H1 (cell line): ENCODE data around the gene GET3. TPM values are rescaled to one million over a fixed set of nuclear protein-coding genes. Genes with fewer than 3 reads are reported as not detected.

Experiments used
- CTCF ChIA-PET: fragments of 300-600 bp; sonication (Branson Sonifier 250); formaldehyde crosslinking; loops from one replicate; lab custom pipeline; 2021; ENCODE audit not compliant: partially characterized antibody; lab: Charles Lee
- POLR2A ChIA-PET: fragments of 300-600 bp; sonication (Branson Sonifier 250); formaldehyde crosslinking; loops from one replicate; lab custom pipeline; 2021; ENCODE audit warnings: inconsistent platforms; ENCODE audit not compliant: partially characterized antibody; lab: Charles Lee
- DNase-seq, 2 experiments: peaks; one replicate each; pipeline versions ENCODE4 v3.0.0 to v3.0.0-alpha.2; 2010 to 2022; ENCODE audit warnings: low spot score in 2 of 2, low read depth in 1 of 2, mixed read lengths in 1 of 2
- FAIRE-seq: peaks from 2 replicates; lab custom pipeline; 2011; peaks lifted over from hg19 to GRCh38; lab: Jason Lieb, UNC
- H2AFZ ChIP-seq: 2 replicates; pipeline ENCODE4 v1.8.1; 2012; ENCODE audit warnings: low read length, inconsistent platforms
- H2AK5ac ChIP-seq: 2 replicates; pipeline ENCODE4 v1.6.1; 2013; ENCODE audit warnings: low read depth, low read length
- H2BK120ac ChIP-seq: replicated peaks from 2 replicates; pipeline ENCODE3; 2013; ENCODE audit warnings: low read depth, low read length, inconsistent platforms
- H2BK12ac ChIP-seq: 2 replicates; pipeline ENCODE4 v1.6.1; 2013; ENCODE audit warnings: low read depth, low read length
- H2BK15ac ChIP-seq: 2 replicates; pipeline ENCODE4 v1.6.1; 2013; ENCODE audit warnings: low read length
- H2BK20ac ChIP-seq: 2 replicates; pipeline ENCODE4 v1.6.1; 2013; ENCODE audit warnings: low read length
- H2BK5ac ChIP-seq: 2 replicates; pipeline ENCODE4 v1.6.1; 2013; ENCODE audit warnings: low read depth, low read length
- H3K14ac ChIP-seq: 2 replicates; pipeline ENCODE4 v1.6.1; 2013; ENCODE audit warnings: inconsistent platforms; ENCODE audit not compliant: insufficient read length
- H3K18ac ChIP-seq: 2 replicates; pipeline ENCODE4 v1.6.1; 2013; ENCODE audit warnings: low read length; ENCODE audit errors: extremely low read depth
- H3K23ac ChIP-seq: 2 replicates; pipeline ENCODE4 v1.6.1; 2013; ENCODE audit warnings: inconsistent platforms; ENCODE audit not compliant: insufficient read length
- H3K23me2 ChIP-seq: 2 replicates; pipeline ENCODE4 v1.6.1; 2013; ENCODE audit warnings: low read depth, low read length
- H3K27ac ChIP-seq: 2 replicates; pipeline ENCODE4 v1.6.1; 2011; ENCODE audit warnings: low read depth, low read length, inconsistent platforms
- H3K27me3 ChIP-seq, 4 experiments: replicated peaks in 1 of 4; 1 replicate in 1 of 4; 2 replicates in 3 of 4; pipeline versions ENCODE4 v1.6.1 to v1.8.1; 2011 to 2013; ENCODE audit warnings: low read length in 3 of 4, mild to moderate bottlenecking in 3 of 4, inconsistent platforms in 2 of 4, mixed read lengths in 2 of 4, moderate library complexity in 1 of 4; ENCODE audit not compliant: control insufficient read depth in 3 of 4, insufficient read depth in 3 of 4; ENCODE audit errors: extremely low read depth in 1 of 4
- H3K36me3 ChIP-seq, 4 experiments: 2 replicates each; pipeline versions ENCODE4 v1.6.1 to v1.8.1; 2011 to 2013; ENCODE audit warnings: mild to moderate bottlenecking in 4 of 4, low read length in 3 of 4, moderate library complexity in 2 of 4, control low read depth in 1 of 4, inconsistent platforms in 1 of 4; ENCODE audit not compliant: insufficient read depth in 4 of 4, control insufficient read depth in 2 of 4
- H3K4ac ChIP-seq: replicated peaks from 2 replicates; pipeline ENCODE3; 2013; ENCODE audit warnings: low read length, low read depth, mixed read lengths, inconsistent platforms; ENCODE audit not compliant: insufficient read length
- H3K4me1 ChIP-seq, 4 experiments: replicated peaks in 1 of 4; 1 replicate in 1 of 4; 2 replicates in 3 of 4; pipeline versions ENCODE4 v1.6.1 to v1.8.1; 2011 to 2013; ENCODE audit warnings: low read length in 3 of 4, inconsistent platforms in 2 of 4, mixed read lengths in 1 of 4; ENCODE audit not compliant: insufficient read depth in 4 of 4, control insufficient read depth in 3 of 4
- H3K4me2 ChIP-seq, 2 experiments: 2 replicates each; pipeline versions ENCODE4 v1.6.1 to v1.8.1; 2011 to 2013; ENCODE audit warnings: low read depth in 2 of 2, low read length in 2 of 2, control low read depth in 1 of 2, inconsistent platforms in 1 of 2, mild to moderate bottlenecking in 1 of 2; ENCODE audit not compliant: insufficient read depth in 1 of 2
- H3K4me3 ChIP-seq, 4 experiments: fragments of 200-600, 300-600 bp in 1 of 4; sonication (generic), shearing (Covaris generic), sonication (Bioruptor Twin) in 1 of 4; 2 replicates each; pipeline versions ENCODE4 v1.5.1 to v1.8.1; 2011 to 2016; ENCODE audit warnings: low read length in 4 of 4, low read depth in 3 of 4, control low read depth in 2 of 4, inconsistent platforms in 2 of 4, mild to moderate bottlenecking in 2 of 4, mixed read lengths in 1 of 4, moderate library complexity in 1 of 4; ENCODE audit not compliant: insufficient read depth in 2 of 4; ENCODE audit errors: extremely low read depth in 1 of 4
- H3K56ac ChIP-seq: replicated peaks from 2 replicates; pipeline ENCODE3; 2013; ENCODE audit warnings: low read depth, mild to moderate bottlenecking, mixed read lengths, low read length, inconsistent platforms; ENCODE audit not compliant: insufficient read length
- H3K79me1 ChIP-seq: 2 replicates; pipeline ENCODE4 v1.6.1; 2013; ENCODE audit warnings: low read depth, low read length, control low read depth
- H3K79me2 ChIP-seq, 2 experiments: 2 replicates each; pipeline versions ENCODE4 v1.6.1 to v1.8.1; 2012 to 2013; ENCODE audit warnings: low read length in 2 of 2, mild to moderate bottlenecking in 2 of 2, inconsistent platforms in 1 of 2; ENCODE audit not compliant: insufficient read depth in 2 of 2, control insufficient read depth in 1 of 2
- H3K9ac ChIP-seq, 4 experiments: replicated peaks in 1 of 4; 1 replicate in 1 of 4; 2 replicates in 3 of 4; pipeline versions ENCODE4 v1.6.1 to v1.8.1; 2011 to 2013; ENCODE audit warnings: low read depth in 3 of 4, low read length in 3 of 4, control low read depth in 2 of 4, mild to moderate bottlenecking in 2 of 4, moderate library complexity in 2 of 4, inconsistent platforms in 1 of 4; ENCODE audit errors: extremely low read depth in 1 of 4
- H3K9me3 ChIP-seq, 2 experiments: 2 replicates each; pipeline versions ENCODE4 v1.6.1 to v1.8.1; 2012 to 2013; ENCODE audit warnings: mild to moderate bottlenecking in 2 of 2, moderate library complexity in 2 of 2, control low read depth in 1 of 2, inconsistent platforms in 1 of 2, low read depth in 1 of 2, low read length in 1 of 2, mixed read lengths in 1 of 2; ENCODE audit not compliant: insufficient read depth in 2 of 2
- H4K20me1 ChIP-seq, 2 experiments: replicated peaks in 1 of 2; 2 replicates each; pipeline versions ENCODE3 to v1.8.1; 2011 to 2013; ENCODE audit warnings: inconsistent platforms in 2 of 2, low read length in 2 of 2, mild to moderate bottlenecking in 1 of 2; ENCODE audit not compliant: insufficient read depth in 2 of 2, control insufficient read depth in 1 of 2
- H4K5ac ChIP-seq: 2 replicates; pipeline ENCODE4 v1.6.1; 2013; ENCODE audit warnings: low read length, low read depth, mixed read lengths, inconsistent platforms; ENCODE audit not compliant: insufficient read length
- H4K8ac ChIP-seq: 2 replicates; pipeline ENCODE4 v1.8.0; 2013; ENCODE audit warnings: mild to moderate bottlenecking, moderate library complexity, low read length, inconsistent platforms; ENCODE audit not compliant: insufficient read depth; ENCODE audit errors: extremely low read depth
- H4K91ac ChIP-seq: replicated peaks from 2 replicates; pipeline ENCODE3; 2013; ENCODE audit warnings: low read length, mixed read lengths, inconsistent platforms; ENCODE audit not compliant: insufficient read length
- BRCA1 ChIP-seq: IDR thresholded peaks from 2 replicates; pipeline ENCODE4 v1.6.1; 2012; ENCODE audit warnings: low read depth, low read length, improper control_type of control experiment
- POU5F1 ChIP-seq: IDR thresholded peaks from 2 replicates; pipeline ENCODE4 v1.6.1; 2011; ENCODE audit warnings: low read depth, mild to moderate bottlenecking, low read length, moderate library complexity
- RFX5 ChIP-seq: IDR thresholded peaks from 2 replicates; pipeline ENCODE4 v1.6.1; 2011; ENCODE audit warnings: low read depth, low read length, improper control_type of control experiment, borderline replicate concordance
- SIN3A ChIP-seq, 2 experiments: IDR thresholded peaks in 1 of 2; conservative IDR thresholded peaks in 1 of 2; 2 replicates each; pipeline ENCODE4 v1.6.1; 2011 to 2012; ENCODE audit warnings: low read length in 2 of 2, improper control_type of control experiment in 1 of 2, low read depth in 1 of 2, mild to moderate bottlenecking in 1 of 2
- WGBS, 2 experiments: shearing (Covaris generic) in 1 of 2; methylation state at CpG; one replicate each; pipeline versions ENCODE4 v1.1.6 to v1.1.7; 2013 to 2015; ENCODE audit warnings: low lambda C conversion rate in 2 of 2, mixed read lengths in 2 of 2, inconsistent platforms in 1 of 2, low coverage in 1 of 2, missing lambda C conversion rate in 1 of 2; ENCODE audit not compliant: insufficient replicate concordance in 2 of 2, insufficient coverage in 1 of 2, insufficient read length in 1 of 2; ENCODE audit errors: extremely low coverage in 1 of 2, missing lambda C conversion rate in 1 of 2; 5-methylcytosine and 5-hydroxymethylcytosine counted together
- polyA plus RNA-seq, 7 experiments: library from polyadenylated mRNA; depleted of rRNA in 3 of 7; stranded (reverse) in 5 of 7; unstranded in 2 of 7; fragments of >200 nt in 5 of 7; fragments of 200-250 nt in 2 of 7; gene quantifications; 1 replicate in 5 of 7; 2 replicates in 1 of 7; 4 replicates in 1 of 7; pipeline versions ENCODE4 v1.2.1 to v1.2.3, GENCODE V29; 2011 to 2013; ENCODE audit warnings: missing spikeins in 2 of 7, mixed read lengths in 2 of 7
- total RNA-seq: library from RNA; stranded (reverse); fragmentation: NEBNext Ultra II Directional; extraction: Animal tissue kit (Norgen Biotek cat#: 25700); gene quantifications from 2 replicates; pipeline ENCODE4 v1.2.1, GENCODE V29; 2021

GET3 gene
- total and polyA plus RNA-seq, 2 of the 8 experiments (the other 6 are each of a cell fraction or from before 2014, with no cell fraction given) = 105 to 297 TPM

GRCh38 chr19:12727745-12728433, 9.4 kb upstream of the GET3 start:
- Histone ChIP-seq H3K79me1 (peaks cover 9% of the 10 kb centered on the region; the same call in 1 of the 2 replicates), H4K8ac (no peak overlapping the region), H2AK5ac (no peak overlapping the region), H3K56ac (no peak overlapping the region), H2BK15ac (no peak overlapping the region), H3K9me3 (no peaks in the 10 kb centered on the region), H3K79me2 (peaks cover 11 to 33% of the 10 kb centered on the region in 2 experiments), H2AFZ (no peak overlapping the region), H2BK5ac (no peak overlapping the region), H3K18ac (no peak overlapping the region), H4K5ac (no peak overlapping the region), H2BK120ac (no peak overlapping the region), H2BK20ac (no peak overlapping the region), H3K4me1 (no peaks in the 10 kb centered on the region; a peak in 2 of 7 replicates), H3K4me3 (no peak overlapping the region), H4K91ac (no peak overlapping the region), H3K27ac (no peak overlapping the region), H3K4ac (no peak overlapping the region), H3K36me3 (peaks cover 10 to 31% (median 15%) of the 10 kb centered on the region in 4 experiments), H3K9ac (no peak overlapping the region), H2BK12ac (no peak overlapping the region), H3K27me3 (no peaks in the 10 kb centered on the region), H3K4me2 (no peak overlapping the region), H3K14ac (no peak overlapping the region), H4K20me1 (peaks cover 4 to 14% of the 10 kb centered on the region in 2 experiments), H3K23ac (no peak overlapping the region), H3K23me2 (peaks cover 6% of the 10 kb centered on the region; the same call in 1 of the 2 replicates)
- ChIA-PET POLR2A (interaction anchor here (1.0 to 2.0 kb wide), 7 partner anchors 10 to 24 kb away, joined by 3 to 7 read pairs (median 4); partner anchors contain the start of gene BEST2), CTCF (interaction anchor here (1.0 to 1.9 kb wide), 2 partner anchors 32 to 47 kb away, joined by 4 to 9 read pairs; no protein-coding TSS in a partner anchor)
- WGBS, 2 experiments = 93% methylated on average over 9 of the region's 9 CpGs; no CpG with 5 or more reads in 1 of the 2 experiments
- no peak for FAIRE-seq
- TF ChIP-seq RFX5 (no peak), POU5F1 (no peak), SIN3A (conservative IDR thresholded peaks at IDR 0.05 in 1 of 2, IDR thresholded peaks at IDR 0.05 in 1 of 2; ENCODE audit: low read depth in 1 of 2, low read length in 2 of 2) (no peak), BRCA1 (no peak)
- DNase-seq = no peak
